GM21786 (cell line): ENCODE data around the gene CCDC43.
"Not testable (repeated sequence)": the region's sequence is repeated elsewhere in the genome, so short reads cannot be mapped to it uniquely, and the experiment has no call there.

Experiments
- ATAC-seq: cut with Tn5 transposase; IDR thresholded peaks from one replicate; pipeline ENCODE4 v1.9.1; 2021; ENCODE audit not compliant: unreplicated experiment

CCDC43 gene

DNA sequence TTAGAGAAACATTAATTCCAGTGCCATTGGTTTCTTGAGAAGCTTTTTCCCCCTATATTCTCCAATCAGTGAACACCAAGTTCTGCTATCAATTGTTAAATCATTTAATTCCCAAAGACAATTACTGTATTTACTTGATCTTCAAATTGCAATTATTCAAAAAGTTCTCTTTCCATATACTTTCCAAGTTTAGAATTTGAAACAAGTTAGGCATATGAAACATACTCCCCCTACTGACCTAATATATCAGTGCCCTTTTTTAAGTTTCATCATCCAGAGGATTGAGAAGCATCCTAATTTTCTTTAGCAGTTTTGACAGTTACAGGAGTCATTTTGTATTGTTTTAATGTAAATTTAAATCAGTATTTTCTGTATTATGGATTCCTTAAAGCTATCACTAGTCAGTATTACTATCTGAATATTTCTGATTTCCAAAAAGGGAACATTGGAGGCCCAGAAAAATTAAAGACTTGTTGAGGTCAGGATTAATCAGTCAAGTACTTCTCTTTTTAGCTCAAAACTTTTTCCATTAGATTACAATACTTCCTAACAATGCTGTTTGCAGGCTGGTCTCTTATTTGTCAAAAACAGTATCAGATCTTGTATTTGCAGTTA lies 17.0 kb downstream of the CCDC43 start:
- ATAC-seq, result no peak

DNA sequence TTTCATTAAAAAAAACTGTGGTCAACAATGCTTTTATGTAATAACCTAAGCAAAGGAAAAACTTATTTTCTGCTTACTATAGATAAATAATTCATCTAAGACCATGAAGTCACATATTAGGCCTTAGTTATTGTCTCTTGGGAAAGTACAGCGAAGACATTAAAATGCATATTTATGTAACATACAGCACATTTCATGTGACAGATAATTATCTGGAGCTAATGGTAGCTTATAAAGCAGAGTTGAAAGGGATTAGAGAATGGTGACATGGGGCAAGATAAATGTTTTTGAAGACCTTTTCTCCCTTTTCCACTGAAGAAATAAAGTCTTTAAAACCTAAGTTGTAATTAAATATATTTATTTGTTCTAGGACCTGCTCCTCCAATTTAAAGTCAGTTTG lies 23.6 kb downstream of the CCDC43 start:
- no peak for ATAC-seq

DNA sequence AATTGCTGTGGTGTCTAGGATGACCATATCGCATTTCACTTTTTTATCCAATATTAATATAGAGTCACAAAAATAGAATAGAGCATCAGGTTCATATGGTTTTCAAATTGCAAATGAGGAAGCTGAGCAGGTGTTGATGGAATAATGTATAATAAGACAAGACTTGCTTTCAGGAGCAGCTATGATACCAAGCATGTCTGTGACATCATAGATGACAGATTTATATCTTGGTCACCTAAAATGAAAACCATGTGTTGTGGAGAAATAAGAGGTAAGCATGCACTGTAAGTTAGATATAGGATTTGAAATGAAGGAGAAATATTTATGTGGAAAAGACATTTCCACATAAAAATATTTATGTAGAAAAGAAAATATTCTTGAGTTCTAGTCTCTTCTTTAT lies 24.7 kb downstream of the CCDC43 start:
- ATAC-seq, result no peak

DNA sequence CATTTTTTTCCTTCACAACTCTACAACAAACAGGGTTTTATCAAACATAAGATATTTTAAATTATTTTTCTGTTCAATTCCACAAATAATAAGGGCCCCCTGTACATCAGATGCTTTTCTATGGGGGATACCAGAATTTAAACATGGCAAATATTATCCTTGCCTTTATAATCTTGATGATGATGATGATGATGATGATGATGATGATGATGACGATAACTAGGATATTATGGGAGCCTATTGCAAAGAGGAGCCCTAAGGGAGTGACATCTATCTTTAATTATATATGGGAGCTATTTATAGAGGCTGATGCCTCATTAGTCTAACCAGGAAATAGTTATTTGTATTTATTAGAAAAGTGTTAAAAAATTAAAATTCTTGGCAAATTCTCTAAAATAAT lies 26.5 kb downstream of the CCDC43 start:
- ATAC-seq, result no peak

DNA sequence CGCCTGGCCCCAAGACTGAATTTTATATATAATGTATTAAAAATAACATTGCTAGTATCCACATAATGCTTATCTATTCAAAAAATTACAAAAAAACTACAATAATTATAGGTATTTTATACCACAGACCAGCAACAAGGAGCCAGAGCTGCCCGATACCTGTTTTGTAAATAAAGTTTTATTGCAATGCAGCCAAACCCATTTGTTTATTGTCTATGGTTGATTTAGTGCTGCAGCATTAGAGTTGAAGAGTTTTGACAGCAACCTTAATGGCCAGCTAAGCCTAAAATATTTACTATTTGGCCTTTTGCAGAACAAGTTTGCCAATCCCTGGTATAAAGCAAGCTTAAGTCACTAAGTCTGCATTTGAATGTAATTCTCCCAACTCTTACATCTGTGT lies 27.7 kb downstream of the CCDC43 start:
- ATAC-seq, result no peak

DNA sequence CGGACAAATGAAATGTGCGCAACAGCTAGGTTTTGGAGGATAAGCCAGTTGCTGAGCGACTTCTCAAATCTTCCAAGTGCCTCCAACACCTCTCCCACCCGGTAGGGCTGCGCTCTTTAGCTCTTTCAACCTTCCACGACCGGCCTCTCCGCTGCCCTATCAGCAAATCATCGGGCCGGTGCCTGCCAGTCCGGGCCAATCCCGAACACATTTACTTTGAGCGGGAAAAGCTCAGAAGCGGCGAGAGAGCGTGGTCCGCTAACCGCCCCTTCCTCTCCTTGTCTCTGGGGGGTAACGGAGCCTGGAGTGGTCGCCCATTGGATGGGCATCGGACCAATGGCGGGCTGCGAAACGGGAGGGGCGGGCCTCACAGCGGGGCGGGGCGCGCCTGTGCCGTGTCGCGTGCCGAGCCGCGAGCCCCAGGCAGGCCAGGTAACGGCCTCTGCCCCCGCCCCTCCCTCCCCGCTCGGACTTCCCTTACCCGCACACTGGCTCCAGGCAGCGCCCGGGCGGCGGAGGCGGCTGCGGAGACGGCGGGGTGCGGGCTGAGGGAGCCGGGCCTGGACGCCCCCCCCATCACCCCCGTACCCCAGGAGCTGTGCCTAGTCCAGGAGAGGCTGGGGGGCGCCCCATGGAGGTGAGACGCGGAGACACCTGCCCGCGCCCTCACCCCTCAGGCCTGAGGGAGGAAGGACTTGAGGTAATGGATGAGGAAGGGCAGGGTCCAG lies 33.4 kb downstream of the CCDC43 start, which contains the start of gene MEIOC:
Gene MEIOC, plus strand, starts transcription at position 486 of the 728 bp plus-strand sequence. Its CDS starts 146 bp downstream, at position 632.
- ATAC-seq, result no peak

DNA sequence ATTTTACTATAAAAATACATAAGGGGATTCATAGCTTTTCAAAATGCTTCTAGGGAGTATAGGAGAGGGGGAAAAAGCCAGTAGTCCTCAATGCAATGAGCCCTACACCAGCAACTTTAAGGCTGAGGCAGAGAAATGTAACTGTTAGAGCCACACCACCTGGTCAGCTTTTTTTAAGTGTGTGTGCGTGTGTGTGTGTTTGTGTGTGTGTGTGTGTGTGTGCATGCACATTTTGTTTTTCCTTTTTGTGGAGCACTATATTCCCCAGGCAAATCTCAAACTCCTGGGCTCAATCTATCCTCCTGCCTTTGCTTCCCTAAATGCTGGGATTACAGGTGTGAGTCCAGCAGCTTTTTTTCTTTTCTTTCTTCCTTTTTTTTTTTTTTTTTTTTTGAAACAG lies 35.6 kb downstream of the CCDC43 start:
- ATAC-seq, result no peak

DNA sequence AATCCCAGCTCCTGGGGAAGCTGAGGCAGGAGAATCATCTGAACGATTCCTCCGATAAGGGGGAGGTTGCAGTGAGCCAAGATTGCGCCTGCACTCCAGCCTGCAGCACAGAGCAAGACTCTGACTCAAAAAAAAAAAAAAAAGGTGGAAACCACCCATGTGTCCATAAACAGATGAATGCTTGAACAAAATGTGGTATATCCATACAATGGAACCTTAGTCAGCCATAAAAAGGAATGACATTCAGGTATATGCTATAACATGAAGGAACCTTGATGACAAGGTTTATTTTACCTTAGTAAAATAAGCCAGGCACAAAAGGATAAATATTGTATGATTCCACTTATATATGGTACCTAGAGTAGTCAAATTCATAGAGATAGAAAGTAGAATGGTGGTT lies 36.2 kb downstream of the CCDC43 start:
- no peak for ATAC-seq

DNA sequence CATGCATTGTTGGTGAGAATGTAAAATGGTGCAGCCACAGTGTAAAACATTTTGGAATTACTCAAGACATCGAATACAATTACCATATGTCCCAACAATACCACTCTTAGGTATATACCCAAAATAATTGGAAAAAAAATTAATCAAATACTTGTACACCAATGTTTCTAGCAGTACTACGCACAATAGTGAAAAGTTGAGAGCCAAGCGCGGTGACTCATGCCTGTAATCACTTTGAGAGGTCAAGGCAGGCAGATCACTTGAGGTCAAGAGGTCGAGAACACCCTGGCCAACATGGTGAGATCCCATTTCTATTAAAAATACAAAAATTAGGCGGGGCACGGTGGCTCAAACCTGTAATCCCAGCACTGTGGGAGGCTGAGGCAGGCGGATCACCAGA lies 36.8 kb downstream of the CCDC43 start:
- no peak for ATAC-seq

DNA sequence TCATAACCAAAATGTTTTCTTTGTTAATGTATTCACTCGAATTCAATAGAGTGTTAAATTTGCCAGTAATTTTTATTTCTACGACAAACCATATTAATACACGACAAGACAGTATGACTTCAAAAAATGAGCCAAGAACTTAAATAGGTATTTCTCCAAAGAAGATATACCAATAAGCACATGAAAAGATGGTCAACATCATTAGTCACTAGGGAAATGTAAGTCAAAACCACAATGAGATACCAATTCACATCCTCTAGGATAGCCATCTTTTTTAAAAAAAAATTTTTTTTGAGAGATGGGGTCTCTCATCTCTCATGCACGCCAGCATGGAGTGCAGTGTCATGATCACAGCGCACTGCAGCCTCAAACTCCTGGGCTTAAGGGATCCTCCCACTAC lies 38.3 kb downstream of the CCDC43 start:
- no peak for ATAC-seq

DNA sequence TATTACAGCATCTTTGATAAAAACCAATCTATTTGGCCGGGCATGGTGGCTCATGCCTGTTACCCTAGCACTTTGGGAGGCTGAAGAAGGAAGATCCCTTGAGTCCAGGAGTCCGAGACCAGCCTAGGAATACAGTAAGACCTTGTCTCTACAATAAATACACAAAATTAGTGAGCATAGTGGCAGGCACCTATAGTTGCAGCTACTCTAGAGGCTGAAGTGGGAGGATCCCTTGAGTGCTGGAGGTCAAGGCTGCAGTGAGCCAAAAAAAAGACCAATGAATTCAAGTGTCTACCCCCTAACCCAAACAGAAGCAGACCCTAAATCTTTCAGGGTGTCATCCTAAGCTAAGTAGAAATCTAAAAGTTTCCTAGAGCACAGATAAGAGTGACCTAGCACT lies 40.6 kb downstream of the CCDC43 start:
- ATAC-seq, result no peak

DNA sequence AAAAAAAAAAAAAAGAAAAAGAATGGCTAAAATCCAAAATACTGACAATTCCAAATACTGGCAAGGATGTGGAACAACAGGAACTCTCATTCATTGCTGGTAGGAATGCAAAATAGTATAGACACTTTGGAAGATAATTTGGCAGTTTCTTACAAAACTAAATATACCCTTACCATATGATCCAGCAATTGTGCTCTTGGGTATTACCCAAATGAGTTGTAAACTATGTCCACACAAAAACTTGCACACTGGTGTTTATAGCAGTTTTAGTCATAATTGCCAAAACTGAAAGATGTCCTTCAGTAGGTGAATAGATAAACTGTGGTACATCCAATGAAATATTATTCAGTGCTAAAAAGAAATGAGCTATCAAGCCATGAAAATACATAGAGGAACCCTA lies 41.8 kb downstream of the CCDC43 start:
- ATAC-seq, result no peak

DNA sequence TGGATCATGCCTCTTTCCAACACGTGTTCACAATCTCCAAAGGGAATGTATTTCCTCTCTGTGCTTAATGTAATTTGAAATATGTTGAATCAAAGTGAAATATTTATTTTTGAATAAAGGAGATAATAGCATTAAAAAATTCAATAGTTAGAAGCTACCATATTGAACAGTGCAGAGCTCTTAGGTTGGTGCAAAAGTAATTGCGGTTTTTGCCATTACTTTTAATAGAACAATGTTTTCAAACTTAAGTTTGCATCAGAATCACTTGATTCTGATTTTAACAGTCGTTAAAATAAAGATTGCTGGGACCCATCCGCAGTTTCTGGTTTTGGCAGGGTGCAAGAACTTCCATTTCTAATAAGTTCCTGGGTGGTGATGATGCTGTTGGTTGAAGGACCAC lies 43.3 kb downstream of the CCDC43 start:
- ATAC-seq, result no peak

DNA sequence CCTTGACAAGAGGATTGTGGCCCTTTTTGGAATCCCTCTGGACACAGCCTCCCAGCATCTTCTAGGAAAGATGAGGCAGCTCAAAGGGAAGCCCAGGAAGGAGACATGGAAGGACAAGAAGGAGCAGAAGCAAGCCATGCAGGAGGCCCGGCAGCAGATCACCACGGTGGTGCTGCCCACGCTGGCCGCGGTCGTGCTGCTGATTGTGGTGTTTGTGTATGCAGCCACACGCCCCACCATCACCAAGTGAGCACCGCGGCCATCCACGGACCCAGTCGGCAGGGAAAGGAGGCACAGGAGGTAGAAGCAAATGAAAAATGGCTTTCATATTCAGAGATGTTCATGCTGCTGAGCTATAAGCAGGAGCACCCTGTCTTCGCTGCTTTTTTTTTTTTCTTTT lies 44.2 kb downstream of the CCDC43 start:
- no peak for ATAC-seq

DNA sequence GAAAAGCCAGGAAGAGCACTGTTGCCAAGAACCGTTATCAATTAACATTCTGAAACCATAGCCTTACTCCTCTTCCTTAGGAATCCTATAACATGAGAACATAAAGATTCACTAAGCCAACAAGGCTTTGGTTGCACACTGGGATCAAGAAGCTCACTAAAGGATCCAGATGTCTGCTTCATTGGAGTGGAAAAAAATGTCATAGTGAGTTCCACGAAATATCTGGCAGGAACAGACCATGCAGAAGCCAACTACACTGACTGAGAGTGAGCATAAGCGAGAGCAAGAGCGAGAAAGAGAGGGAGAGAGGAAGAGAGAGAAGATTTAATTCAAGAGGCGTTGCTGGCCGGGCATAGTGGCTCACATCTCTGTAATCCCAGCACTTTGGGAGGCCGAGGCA lies 46.7 kb downstream of the CCDC43 start:
- ATAC-seq, result no peak

DNA sequence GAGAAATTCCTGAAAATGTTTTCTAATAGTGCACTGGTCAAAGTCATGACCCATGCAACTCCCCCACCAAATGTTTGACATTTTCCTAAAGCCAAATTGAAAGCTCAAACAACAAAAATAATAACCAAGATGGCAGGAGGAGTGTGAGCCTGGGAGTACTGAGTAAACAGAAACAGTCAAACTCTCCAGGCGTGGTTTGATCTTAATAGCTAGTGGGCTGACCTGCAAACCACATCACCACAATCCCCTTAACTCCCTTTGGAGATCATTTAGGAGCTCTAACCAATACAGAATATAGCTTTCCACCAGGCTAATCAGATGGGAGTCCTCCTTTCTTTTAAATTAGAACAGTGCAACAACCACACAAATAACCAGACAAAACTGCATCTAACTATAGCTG lies 52.5 kb downstream of the CCDC43 start:
- ATAC-seq, result no peak

DNA sequence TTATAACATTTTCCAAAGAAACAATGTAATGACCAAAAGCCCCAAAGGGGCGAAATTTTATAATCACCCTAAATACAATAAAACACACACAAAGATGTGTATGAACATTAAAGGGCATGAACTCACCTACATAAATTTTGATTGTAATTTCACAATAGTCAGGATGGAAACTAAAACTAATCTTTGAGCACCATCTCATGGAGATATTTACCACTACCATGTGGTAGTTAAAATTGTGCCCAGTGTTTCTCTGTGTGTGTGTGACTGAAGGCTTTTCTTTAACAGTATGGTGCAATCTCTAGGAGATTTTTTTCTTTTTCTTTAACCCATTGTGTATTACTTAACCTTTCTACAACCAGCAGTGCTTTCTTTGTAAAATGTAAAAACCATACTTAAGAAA lies 53.0 kb downstream of the CCDC43 start:
- no peak for ATAC-seq

DNA sequence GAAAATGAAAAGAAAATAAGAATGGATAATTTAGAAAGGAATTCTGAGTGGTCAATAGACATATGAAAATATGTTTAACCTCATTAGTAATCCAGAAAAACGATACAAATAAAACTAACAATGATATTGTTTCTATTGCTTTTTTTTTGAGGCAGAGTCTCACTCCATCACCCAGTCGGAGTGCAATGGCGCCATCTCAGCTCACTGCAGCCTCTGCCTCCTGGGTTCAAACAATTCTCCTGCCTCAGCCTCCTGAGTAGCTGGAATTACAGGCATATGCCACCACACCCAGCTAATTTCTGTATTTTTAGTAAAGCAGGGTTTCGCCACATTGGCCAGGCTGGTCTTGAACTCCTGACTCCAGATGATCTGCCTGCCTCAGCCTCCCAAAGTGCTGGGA lies 55.2 kb downstream of the CCDC43 start:
- not testable (repeated sequence) for ATAC-seq

DNA sequence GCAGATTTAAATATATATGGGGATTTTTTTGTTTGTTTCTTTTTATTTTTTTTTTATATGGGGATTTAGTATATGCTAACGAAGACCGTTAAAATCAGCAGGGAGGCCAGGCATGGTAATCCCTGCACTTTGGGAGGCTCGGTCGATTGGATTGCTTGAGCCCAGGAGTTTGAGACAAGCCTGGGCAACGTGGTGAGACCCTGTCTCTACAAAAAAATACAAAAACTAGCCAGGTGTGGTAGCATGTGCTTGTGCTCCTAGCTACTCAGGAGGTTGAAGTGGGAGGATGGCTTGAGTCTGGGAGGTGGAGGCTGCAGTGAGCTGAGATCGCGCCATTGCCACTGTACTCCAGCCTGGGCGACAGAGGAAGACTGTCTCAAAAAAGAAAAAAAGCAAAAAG lies 55.6 kb downstream of the CCDC43 start:
- no peak for ATAC-seq

DNA sequence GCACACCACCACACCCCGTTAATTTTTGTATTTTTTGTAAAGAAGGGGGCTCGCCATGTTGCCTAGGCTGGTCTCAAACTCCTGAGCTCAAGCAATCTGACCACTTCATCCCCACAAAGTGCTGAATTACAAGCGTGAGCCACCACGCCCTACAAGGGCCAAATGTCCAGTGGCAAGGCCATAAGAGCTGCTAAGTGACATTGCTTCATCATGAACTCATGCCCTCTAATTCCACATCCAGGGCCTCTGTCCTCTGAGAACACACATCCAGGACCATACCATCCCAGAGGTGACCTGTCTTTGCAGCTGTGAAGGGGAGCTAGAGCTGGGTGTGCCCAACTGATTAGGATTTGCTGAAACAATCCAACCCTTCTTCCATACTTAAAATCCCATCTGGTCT lies 58.9 kb downstream of the CCDC43 start:
- ATAC-seq, result no peak

DNA sequence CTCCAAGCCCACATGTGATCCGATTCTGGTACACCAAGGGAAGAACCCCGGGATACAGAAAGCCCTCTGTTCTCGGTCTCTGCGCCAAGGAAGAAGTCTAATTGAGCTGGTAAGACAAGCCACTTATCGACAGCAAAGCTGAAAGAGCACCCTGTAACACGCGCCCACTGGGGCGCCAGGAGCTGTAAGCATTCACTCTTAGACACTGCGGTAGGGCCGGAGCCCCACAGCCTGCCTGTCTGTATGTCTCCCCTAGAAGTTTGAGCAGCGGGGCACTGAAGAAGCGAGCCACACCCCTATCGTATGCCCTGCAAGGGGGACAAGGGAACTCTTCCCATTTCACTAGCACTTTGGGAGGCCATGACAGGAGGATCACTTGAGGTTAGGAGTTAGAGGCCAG lies 60.3 kb downstream of the CCDC43 start:
- ATAC-seq, result no peak

DNA sequence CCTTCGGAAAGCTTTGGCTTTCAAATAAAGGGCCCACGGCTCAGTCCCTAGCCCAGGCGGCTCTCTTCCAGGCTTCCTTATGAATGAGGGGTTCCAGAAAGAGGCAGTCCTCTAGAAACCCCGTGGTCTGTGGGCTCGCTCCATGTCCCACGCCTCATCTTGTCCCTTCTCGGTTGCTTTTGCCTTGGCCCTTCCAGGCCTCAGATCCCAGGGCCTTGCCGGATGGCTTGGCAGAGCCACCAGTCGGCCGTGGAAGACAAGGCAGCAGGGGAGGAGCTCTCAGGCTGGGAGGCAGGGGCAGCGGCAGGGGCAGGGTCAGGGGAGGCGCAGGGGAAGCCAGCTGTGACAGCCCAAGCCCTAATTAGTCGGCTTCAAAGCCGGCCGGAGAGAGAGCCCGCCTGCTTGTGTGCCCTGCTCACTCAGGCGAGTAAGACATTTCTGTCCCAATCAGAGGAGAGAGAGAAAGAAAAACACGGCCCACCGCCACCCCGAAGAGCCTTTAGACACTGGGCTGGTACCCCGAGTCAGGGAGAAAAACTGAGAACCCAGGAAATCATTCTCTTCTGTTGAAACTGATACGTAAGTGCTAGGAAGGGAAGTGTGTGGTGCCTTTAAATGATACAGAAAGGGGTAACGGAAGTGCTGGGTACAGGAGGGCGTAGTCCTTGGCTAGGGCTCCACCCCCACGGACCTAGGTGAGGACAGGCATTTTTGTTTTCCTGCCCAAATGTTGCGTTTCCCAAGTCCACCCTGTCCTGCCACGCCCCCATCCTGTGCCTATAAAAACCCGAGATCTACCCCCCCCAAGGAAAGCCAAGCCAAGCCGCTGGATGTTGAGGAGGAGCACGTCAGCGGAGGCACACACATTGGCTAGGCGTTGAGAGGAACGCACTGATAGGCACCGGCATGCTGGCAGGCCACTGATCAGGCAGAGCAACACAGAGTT lies 61.1 kb downstream of the CCDC43 start:
- no peak for ATAC-seq
